ENCODE measurements around the gene EID3.

- TF ChIP-seq RAD21 (IDR thresholded peaks at IDR 0.05; ENCODE audit: insufficient read depth, low read depth, low read length) (no peak), ZNF24 (IDR thresholded peaks at IDR 0.05) (no peak), SMARCA5 (IDR thresholded peaks at IDR 0.05) (no peak), NRF1 (conservative IDR thresholded peaks at IDR 0.05; ENCODE audit: low read depth, low read length) (no peak), ZNF274 (IDR thresholded peaks at IDR 0.05; ENCODE audit: insufficient read depth, insufficient read length) (no peak), CTCF (IDR thresholded peaks at IDR 0.05 in 2 of 3, conservative IDR thresholded peaks at IDR 0.05 in 1 of 3; ENCODE audit: control insufficient read depth in 2 of 3, extremely low read depth in 1 of 3, insufficient read depth in 1 of 3, low read depth in 3 of 3, low read length in 3 of 3) (no peak), POLR2A (IDR thresholded peaks at IDR 0.05; ENCODE audit: low read depth, low read length) (no peak), BCL11A (IDR thresholded peaks at IDR 0.05; ENCODE audit: low read depth, low read length) (no peak), RAD51 (IDR thresholded peaks at IDR 0.05) (no peak)
Measured at GRCh38 chr12:104296718-104297117, 6.8 kb upstream of the EID3 start.

All from GM12878 (cell line).